Stimulated activated CD4-positive, alpha-beta T cell treated with anti-CD3 and anti-CD28 coated beads, Interleukin-1b, Interleukin-23, amount 100 ng/mL, for 1 hour (primary cell): ENCODE results near the gene CARD9.

Source experiments
- DNase-seq, 2 donors: peaks; one replicate each; pipeline ENCODE4 v3.0.0-alpha.2; 2020; ENCODE audit warnings: low read depth in 2 of 2

CARD9 gene

DNA sequence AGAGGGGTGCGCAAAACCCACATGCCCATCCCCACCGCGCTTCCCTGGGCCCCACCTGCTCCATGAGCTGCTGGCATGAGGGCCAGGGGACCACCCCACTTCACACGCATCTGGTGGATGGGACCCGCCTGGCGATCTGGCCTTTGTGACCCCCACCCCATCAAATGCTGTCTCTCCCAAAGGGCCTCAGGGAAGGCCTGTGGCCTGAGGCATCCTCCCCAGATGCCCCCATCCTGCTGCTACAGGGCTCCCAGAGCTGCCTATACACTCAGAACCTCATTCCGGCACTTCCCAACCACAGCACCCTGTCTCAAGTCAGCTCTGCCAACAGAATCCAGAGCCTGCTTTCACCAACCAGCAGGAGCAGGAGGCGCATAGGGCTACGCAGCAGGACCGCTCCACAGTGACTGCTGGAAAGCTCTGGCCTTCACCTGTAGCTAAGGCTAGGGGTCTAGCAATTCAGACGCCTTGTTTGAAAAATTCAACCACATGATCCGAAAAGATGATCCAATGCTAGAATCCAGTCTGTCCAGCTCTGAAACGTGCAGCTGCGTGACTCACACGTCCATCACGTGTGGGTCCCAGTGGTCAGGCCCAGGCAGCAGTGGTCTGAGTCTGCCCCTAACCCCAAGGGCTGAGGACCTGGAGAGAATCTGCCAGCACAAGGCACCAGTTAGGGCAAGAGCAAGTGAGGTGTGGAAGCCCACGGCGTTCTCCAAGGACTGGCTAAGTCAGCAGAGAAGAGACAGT, 27.9 kb upstream of the CARD9 start:
- DNase-seq: no peak

DNA sequence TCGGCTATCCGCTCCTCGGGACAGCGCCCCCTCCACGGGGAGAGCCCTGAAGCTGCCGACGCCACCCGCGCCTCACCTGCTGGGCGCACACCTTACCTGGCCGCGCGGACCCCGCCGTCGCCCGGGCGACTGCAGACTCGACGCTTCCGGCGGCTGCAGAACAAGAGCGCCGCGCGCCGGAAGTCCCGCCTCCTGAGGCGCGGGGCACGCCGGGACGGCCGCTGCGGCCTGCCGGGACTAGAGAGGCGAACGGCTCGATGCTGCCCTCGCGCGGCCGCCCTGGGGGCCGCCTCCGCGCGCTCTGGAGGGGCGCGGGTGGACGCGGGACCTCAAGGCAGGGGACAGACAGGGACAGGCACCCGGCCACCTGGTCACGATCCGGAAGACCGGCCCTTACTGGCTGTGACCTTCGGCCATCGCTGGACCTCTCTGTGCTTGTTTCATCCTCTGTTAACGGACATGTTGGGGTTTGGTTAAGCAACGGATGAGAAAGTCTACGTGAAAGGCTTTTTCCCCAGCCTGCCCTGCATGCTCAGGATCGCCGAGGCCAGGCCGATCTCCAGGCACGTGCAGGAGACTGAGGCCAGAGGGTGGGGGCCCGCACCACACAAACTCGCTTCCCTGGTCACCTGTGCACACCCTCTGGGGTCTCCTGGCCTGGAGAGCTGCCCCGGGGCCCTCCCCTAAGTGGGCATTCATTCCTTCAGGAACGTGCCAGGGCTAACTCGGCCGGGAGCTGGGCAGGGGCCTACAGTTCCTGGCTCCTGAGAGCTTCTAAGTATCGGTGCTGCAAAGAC, 26.8 kb upstream of the CARD9 start, which contains the start of gene SNAPC4:
SNAPC4 (minus strand) TSS at position 133 of the 797 bp plus-strand sequence. CDS start 1,742 bp downstream, outside the sequence.
- peak; percentile 57 to 75 for DNase-seq

DNA sequence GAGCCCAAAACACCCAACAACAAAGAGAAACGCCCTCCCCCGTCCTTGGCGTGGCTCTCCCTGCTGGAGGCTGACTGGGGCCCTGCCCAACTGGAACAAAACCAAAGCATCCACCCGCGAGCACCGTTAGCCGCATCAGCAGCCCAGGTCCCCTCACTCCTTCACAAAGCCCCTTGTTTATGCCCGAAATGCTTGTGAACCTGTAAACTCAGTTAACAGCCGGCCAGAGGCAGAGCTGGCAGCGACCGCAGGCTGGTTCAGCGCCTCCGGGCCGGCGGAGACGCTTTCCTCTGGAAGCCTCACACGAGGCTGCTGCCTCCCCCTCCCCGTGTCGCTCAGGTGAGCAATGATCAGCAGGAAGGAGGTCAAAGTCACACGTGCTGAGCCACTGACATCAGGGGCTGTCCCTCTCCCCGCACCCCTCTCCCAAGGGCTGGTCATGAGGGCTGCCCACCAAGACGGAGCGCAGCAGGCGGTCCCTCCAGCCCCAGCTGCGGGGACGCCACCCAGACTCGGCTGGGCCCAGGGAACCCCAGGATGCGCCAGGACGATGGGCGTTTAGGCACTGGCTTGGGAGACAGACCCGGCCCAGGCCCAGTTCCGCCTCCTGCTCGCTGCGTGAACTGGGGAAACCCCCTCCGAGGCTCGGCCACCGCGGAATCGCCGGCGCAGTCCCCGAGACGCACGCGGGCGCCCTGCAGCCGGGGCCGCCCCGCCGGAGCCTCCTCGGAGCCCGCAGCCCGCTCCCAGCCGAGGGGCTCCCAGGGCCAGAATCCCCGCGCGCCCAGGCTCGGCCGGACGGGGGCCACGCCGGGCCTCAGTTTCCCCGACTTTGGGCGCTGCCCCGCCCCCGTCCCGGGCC, 25.9 kb upstream of the CARD9 start:
- no peak for DNase-seq

DNA sequence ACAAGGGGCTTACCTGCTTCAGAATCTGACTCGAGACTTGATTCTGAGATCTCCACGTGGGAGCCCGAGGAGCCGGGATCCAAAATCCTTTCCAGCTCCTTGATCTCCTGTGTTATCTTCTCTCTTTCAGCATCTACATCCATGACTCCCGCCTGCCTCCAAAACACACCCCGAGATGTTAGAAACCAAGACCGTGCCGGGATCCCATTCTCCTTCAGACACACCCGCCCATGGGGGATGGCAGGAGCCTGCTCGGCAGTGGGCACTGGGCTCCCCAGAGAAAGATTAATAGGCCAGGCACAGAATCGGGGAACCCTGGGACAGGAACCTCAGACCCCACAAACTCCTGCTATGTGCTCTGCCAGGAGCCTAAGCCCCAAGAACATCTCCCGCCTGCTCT, 24.8 kb upstream of the CARD9 start:
- no peak for DNase-seq

DNA sequence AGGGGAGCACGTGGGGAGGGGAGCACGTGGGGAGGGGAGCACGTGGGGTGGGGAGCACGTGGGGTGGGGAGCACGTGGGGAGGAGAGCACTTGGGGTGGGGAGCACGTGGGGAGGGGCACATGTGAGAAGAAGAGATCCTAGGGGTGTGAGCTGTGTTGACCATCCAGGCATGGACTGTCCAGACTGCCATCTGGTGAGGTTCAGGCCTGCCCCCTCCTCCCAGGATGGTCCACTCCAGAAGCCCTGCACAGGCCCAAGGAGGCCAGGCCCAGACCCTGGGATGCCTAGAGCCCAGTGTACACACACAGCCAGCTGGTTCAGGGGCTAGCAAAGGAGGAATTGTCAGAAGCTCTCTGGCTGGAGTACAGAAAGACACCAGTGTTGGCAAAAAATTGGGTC, 24.2 kb upstream of the CARD9 start:
- DNase-seq: no peak

DNA sequence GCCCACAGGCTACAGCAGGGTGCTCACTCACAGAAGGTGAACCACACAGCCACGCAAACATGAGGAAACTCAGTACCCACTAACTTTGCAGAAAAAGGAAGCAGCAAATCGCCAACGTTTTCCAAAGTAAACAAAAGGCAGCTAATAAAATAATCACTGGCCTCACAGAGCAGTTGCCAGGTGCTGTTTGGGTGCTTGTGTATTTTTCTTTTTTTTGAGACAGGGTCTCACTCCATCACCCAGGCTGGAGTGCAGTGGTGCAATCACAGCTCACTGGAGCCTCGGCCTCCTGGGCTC, 22.7 kb upstream of the CARD9 start:
- no peak for DNase-seq

DNA sequence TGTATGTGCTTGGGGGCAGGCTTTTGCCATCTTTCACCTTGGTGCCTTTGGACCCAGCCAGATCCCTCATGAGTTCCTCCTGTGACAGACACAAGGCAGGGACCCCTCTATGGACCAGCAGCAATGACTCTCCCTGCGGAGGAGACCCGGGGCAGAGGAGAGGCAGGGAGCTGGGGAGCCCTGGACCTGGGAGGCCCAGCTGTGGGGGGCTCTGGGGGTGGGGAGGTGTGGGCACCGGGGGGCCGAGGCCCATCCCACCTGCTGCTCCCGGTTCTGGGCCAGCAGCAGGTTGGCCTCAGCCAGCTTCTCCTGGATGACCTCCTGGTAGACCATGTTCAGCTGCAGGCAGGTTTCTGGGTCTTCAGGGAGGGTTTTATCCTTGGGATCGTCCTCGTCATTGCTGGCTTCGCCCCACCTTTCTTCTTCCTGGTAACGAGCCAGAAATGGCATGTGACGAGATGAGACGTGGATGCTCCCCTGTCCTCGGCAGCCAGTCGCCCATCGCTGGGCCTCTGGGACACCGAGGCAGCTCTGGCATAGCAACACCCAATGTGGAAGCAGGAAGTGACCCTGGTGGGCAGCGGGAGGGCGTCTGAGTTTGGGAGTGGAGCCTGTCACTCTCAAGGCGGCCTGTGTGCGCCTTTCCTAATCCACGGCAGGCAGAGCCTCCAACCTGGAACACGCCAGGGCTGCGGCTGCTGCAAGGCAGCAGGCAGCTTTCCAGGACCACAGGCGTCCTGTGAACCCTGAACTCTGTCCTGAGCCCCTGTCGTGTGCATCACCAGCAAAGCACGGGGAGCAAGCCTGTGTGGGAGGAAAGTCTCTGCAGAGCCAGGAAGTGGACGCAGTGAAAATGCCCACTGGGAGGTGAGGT, 22.1 kb upstream of the CARD9 start:
- DNase-seq: no peak

DNA sequence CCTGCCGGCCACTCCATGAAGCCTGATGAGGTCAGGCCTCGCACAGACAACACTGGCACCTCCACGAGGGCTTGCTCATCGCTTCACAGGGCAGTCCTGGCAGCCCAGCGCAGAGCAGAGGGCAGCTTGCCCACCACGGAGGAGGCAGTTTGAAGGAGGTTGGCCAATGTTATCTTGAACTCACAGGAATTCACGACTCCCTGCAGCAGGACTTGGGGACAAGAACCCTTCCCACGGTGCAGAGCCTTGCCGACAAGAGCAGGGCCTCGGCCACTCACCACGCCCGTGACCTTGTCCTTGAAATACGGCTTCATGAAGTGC, 21.5 kb upstream of the CARD9 start:
- DNase-seq: no peak

DNA sequence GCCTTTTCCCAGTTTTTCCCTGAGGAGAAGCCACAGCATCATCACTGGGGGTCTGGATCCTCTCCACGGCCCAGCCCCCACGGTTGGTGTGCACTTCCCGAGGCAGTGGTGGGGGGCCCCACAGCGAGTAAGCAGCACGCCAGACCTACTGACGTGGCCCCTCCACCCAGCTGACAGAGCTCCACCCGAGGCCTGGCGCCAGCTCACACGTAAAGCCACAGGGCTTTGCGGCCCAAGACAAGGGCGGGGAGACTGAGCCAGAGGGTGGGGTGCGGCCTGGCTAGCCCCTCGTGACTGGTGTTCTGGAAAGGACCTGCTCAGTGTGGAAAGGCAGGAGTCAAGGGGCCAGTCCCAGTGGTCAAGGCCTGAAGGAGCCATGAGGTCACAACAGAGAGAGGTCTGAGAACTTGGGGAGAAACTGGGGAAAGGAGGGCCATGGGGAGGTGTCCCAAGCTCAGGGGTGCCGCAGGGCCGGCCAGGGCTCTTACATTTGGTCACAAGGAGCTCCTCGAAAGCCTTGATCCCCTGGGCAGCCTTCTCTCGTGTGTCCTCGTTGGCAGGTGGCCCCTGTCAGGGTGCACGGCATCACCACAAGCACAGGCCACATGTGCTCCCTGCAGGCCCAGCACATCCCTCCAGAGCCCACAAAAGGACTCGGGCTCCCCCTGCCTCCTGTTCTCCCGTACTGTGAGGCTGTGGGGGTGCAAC, 21.0 kb upstream of the CARD9 start:
- no peak for DNase-seq

DNA sequence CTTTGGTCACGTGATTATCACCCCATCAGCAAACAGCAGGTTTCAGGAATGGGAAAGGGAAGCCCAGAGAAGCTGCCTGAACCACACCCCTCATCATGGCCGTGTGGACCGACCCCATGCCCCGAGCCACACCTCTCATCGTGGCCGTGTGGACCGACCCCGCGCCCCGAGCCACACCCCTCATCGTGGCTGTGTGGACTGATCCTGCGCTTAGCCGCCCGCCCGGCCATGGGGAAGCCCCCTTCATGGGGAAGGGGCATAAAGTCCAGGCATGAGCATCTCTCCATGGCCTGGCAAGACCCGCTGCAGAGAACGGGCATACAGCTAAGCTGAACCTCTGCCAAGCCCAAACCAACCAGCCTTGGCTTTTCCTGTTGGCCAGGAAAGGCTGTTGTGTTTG, 20.1 kb upstream of the CARD9 start:
- DNase-seq: no peak

DNA sequence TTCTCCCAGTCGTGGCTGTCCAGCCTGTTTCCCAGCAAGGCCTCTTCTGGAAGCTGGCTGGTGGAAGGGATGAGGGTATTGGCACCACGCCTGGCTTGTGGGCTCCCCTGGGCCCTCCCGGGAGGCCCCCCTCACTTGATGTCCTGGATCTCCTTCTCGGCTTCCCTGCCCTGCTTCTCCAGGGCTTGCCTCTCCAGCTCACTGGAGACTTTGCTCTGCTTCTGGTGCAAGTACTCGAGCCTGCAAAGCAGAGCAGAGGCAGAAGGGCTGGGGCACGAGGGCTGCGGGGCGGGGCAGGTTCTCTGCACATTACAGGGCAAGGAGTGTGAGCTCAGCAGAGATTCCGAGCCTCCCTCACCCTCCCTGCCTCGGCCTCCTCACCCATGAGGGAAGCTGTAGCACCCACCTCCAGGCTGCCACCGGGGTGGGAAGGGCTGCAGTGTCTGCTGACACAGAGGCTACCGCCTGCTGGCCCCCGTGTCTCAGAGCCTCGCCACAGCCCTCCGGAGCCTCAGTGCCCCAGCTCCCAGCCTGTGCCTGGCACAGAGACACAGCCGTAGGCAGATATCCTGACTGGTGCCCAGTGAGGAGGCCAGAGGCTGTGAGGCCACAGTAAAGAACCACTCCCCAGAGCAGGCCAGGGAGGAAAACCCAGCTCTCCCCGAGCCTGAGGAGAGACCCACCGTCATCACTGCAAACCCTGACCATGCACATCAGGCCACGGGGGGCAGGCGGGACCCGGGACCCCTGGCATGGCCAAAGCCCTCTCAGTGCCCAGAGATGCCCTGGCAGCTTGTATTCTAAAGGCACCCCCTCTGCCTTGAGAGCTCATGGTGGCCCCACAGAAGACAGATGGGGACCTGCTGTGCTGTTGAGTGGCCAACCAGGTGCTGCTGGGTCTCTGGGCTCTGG, 19.3 kb upstream of the CARD9 start:
- DNase-seq: no peak

DNA sequence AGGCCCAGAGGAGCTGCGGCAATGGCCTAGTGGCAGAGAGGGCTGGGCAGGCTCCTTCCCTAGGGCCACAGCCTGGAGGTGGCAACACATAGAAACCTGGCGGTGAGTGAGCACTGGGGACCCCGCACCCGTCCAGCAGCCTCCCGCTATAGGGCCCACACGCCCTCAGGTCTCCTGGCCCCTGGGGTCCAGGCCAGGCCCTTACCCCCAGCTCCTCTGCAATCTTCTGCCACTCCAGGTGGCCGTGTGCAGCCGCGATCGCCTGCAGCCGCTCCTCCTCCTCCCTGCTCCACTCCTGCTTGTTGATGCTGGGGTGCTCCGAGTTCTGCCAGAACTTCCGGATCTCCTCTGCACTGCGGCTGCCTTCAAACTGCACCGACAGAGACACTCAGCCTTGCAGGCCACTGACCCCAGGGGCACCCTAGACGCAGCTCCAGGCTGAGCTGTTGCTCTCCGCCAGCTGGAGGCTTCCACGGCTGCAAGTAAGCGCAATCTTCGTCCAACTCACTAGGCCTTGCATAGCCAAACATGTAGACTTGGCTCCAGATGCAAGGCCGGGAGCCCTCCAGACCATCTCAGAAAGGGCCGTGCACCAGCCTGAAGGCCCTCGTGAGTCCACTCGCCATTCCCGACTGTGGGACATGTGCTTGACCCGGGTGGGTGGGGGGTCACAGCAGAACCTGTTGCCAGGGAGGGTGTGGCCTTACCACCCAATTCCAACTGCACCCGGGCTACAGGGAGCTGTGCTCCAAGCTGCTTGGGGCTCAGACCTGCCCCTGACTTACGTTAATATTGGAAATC, 18.5 kb upstream of the CARD9 start:
- no peak for DNase-seq

DNA sequence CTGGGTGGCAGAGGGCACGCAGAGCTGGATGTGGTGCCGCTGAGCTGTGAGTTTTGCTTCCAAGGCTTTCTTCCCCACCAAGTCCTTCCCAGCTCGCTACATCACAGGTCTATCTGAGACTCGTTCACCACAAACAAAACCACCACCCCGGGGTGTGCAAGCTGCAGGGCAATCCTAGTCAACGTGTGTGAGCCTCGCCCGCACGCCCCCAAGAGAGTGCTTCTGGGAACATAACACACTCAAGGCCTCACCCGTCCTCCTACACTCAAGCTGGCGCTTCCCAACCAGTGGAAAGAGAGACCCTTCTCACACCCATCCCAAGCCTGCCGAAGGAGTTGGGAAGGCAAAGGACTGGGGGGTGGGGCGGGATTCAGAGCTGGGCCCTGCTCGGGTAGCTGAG, 15.9 kb upstream of the CARD9 start:
- DNase-seq: no peak

DNA sequence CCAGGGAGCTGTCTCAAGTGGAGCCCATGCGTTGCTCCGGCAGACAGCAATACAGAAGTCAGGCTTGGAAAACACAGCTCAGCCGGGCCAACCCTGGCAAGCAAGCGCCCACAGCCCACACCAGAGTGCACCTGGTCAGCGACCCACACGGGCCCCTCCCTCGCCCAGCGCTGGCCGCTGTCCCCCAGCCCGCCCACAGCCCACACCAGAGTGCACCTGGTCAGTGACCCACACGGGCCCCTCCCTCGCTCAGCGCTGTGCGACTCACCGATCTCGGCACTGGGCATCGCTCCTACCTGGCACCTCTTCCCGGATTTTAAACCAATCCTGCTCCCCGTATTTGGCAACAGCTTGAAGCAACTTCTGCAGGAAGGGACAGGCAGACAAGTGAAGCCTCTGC, 13.7 kb upstream of the CARD9 start:
- DNase-seq: no peak

DNA sequence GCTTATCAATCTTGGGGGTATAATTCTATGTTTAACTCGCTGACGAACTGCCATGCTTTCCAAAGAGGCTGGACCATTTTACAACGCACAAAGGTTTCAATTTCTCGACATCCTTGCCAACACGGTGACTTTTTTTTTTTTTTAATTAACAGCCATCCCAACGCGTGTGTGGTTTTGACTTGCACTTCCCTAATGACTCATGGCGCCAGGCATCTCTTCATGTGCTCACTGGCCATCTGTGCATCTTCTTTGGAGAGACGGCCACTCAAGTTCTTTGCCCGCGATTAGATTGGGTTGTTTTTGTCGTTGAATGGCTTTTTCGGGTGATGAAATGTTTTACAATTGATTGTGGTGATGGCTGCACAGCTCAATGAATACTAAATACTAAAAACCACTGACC, 12.5 kb upstream of the CARD9 start:
- DNase-seq: no peak

DNA sequence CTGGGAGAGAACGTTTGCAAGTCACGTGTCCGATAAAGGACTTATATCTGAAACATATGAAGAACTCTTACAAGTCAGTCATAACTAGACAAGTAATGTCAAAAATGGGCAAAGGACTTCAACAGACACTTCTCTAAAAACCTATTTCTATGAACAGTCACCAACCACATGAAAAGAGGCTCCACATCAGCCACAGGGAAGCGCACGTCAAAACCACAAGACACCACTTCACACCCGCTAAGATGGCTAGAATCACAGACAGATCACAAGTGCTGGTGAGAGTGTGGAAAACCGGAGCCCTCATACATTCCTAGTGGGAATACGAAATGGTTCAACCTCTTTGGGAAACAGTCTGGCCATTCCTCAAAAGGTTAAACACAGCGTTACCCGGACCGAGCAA, 11.5 kb upstream of the CARD9 start:
- no peak for DNase-seq

DNA sequence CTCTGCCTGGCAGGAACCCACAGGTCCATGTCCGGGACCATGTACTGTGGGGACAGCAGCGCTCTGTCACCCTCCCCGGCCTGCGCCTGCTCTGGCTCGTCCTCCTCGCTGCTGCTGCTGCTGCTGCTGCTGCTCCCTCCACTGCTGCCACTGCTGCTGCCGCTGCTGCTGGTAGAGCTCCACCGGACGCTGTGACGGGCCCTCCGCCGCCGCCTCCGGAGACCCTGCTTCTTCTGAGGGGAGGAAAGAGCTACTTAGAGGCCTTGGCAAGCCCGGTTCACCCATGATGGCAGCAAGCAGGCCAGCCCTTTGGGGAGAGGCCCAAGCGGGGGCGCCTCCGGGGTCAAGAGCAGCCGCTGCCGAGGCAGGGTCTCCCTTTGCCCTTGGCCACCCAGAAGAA, 10.0 kb upstream of the CARD9 start:
- DNase-seq: no peak

DNA sequence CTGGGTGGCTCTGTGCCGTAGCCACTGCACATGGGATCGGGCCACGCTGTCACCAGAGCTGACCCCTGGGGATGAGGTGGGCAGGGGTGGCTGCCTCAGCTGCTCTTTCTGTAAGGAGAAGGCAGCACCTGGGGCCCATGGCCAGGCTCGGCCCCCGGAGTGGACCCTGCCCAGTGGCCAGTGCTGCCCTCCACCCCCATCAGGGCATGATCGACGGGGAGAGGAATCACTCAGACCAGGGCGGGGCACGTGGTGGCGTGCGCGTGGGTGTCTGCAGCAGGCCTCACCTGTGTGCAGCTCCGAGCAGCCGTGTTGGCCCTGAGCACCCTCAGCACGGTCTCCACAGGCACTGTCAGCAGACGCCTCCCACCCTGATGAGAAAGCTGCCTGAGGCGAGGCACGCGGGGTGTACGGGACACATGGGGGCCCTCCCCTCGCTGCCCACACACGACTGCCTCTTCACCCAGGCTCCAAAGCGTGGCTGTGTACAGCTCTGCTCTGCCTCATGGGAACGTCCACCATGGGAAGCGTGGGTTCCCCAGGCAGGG, 8.6 kb upstream of the CARD9 start:
- no peak for DNase-seq

DNA sequence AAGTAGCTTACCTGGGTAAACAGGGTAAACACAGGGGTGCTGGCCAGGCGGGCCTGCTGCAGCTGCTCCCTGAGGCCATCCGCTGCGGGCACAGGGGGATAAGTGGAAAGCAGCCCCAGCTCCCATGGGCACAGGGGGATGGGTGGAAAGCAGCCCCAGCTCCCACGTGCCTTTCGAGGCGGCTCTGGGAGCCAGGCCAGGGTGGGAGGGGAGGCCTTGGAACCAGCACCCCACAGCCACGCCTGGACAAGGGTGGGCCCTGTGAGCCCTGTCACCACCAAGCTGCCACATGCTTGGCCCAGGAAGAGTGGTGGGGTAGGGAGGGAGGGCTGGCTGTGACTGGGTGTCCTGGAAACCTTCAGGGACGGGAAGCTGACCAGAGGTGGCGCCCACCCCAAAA, 7.8 kb upstream of the CARD9 start:
- DNase-seq: no peak
